ENCODE measurements around the gene RAB11FIP5.

Gene RAB11FIP5

GRCh38 chr2:73033142-73033765 lies 79.5 kb downstream of the RAB11FIP5 start:
- DNase-seq, result no peak

GRCh38 chr2:73032702-73033097 lies 80.0 kb downstream of the RAB11FIP5 start:
- DNase-seq, result no peak

- DNase-seq, result no peak
Measured at GRCh38 chr2:73031725-73032701, 80.7 kb downstream of the RAB11FIP5 start.

- no peak for DNase-seq
Measured at GRCh38 chr2:73031095-73031678, 81.6 kb downstream of the RAB11FIP5 start.

- no peak for DNase-seq
Measured at GRCh38 chr2:73028841-73029240, 83.9 kb downstream of the RAB11FIP5 start.

GRCh38 chr2:73027340-73027739 lies 85.4 kb downstream of the RAB11FIP5 start:
- no peak for DNase-seq

- DNase-seq, result no peak
Measured at GRCh38 chr2:73023497-73023896, 89.3 kb downstream of the RAB11FIP5 start.
